Activated CD8-positive, alpha-beta memory T cell treated with anti-CD3 and anti-CD28 coated beads, Interleukin-2, amount 50 U/mL, for 1 hour (primary cell): ENCODE data around the gene TNK2.
"Not testable (repeated sequence)": the region's sequence is repeated elsewhere in the genome, so short reads cannot be mapped to it uniquely, and the experiment has no call there.

Experiments
- DNase-seq: peaks from one replicate; pipeline ENCODE4 v3.0.0-alpha.2; 2020; ENCODE audit errors: extremely low read depth

TNK2 gene

DNA sequence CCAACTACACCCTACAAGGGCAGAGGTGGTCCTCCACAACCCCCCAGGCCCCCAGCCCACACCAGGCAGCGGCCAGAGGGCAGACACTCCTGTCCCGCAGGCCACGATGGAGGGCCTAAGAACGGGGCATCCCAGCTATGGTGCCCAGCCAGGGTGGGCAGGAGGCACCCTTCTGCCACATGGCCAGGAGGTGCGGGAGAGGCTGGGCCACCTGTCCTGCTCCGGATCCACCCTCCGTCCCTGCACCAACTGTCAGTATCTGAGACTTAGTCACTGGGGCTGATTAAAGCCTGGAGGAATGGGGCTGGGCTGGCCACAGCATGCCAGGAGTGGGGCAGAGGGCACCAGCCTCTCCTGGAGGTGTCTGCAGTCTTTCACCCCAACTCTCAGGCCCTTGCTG is 37.9 kb downstream of the TNK2 start:
- no peak for DNase-seq

DNA sequence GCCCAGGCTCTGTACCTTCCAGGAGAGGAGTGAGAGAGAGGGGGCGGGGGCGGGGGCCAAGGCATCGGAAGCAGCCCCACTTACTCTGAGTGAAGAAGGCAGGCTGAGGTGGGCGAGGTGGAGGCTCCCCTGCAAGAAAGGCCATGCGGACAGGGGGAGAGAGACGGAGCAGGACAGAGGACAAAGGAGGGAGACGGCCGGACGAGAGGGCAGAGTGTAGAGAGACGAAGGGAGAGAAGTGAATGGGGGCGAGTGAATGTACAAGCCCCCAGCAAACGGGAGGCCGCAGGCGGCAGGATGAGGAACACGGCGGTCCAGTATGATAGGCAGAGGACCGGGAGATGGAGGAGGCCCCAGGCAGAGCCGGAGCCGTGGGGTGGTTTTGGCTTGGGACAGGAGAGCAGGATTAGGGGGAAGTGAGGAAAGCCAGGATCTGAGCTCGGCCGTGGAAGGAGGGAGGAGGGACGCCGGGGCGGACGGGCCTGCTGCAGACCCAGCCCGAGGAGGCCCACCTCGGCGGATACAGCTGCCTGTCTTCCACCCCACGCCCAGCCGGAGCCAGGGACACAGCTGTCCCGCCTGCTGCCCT is 38.8 kb downstream of the TNK2 start:
- no peak for DNase-seq

DNA sequence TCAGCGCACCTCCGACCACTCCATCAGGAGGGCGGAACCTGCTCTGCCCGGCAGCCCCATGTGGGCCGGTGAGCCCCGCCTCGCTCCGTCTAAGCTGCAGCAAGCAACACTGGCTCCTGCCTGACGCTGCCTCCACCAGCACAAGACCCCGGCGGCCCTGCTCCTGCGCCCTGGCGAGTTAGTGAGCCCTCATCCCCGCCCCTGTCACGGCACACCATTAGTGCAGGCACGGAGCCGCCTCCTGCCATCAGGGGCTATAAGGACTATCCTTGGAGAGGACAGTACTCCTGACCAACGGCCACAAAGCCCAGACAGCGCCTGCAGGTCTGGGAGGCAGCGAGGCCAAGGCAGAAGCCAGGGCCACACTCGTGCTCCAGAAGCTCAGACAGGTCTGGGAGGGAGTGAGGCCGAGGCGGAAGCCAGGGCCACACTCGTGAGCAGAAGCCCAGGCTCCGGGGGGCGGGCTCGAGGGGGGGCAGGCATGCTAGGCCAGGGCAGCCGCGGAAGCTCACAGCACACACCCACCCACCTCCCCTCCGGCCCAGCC is 39.4 kb downstream of the TNK2 start:
- no peak for DNase-seq

DNA sequence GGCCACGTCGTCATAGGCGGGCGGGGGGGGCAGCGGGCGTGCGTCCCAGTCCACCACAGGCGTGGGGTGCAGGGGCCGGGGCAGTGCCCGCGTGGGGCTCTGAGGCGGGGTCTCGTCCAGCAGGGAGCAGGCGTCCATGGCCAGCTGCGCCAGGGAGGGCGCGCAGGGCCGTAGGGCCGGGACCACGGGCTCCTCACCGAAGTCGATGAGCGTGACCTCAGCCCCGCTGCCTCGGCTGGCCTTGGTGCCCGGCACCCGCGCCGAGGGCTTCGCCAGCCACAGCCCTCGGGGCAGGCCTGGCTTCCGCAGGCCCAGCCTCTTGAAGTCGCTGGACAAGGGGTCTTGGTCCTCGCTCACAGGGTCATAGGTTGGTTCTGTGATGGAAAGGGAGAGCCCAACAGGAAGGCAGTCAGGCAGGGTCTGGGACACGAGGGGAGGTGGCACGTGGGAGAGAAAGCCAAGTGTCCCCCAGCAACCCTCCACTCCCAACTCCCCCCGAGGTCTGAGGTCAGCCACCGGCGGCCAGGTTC is 40.0 kb downstream of the TNK2 start:
- DNase-seq, result no peak

DNA sequence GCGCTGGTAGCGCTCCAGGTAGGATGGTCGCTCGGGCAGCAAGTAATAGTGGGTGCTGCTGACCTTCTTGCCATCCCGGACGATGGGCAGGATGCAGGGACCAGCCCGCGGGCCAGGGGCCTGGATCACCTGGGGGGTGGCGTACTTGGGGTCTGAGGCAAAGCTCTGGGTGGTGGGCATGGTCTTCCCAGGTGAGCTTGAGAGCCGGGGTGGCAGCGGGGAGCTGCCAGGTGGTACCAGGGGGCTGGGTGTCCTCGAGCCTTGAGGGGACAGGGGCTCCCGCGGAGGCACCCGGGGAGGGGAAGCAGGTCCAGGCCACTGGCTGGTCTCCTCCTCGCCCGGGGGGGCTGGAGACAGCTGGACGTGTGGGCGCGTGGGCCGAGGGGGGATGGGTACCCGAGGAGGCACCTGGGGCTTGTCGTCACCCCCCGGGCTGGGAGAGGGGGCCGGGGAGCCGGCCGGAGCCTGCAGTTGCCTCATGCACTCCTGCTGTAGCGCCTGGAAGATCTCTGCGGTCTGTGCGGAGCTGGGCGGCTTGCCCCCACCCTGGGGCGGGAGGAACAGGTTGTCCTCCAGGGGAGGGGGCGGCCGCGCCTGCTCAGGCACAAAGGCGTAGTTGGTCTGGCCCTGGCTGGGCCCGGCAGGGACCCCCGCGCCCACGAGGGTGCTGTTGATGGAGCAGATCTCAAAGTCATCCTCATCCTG is 40.6 kb downstream of the TNK2 start:
- no peak for DNase-seq

DNA sequence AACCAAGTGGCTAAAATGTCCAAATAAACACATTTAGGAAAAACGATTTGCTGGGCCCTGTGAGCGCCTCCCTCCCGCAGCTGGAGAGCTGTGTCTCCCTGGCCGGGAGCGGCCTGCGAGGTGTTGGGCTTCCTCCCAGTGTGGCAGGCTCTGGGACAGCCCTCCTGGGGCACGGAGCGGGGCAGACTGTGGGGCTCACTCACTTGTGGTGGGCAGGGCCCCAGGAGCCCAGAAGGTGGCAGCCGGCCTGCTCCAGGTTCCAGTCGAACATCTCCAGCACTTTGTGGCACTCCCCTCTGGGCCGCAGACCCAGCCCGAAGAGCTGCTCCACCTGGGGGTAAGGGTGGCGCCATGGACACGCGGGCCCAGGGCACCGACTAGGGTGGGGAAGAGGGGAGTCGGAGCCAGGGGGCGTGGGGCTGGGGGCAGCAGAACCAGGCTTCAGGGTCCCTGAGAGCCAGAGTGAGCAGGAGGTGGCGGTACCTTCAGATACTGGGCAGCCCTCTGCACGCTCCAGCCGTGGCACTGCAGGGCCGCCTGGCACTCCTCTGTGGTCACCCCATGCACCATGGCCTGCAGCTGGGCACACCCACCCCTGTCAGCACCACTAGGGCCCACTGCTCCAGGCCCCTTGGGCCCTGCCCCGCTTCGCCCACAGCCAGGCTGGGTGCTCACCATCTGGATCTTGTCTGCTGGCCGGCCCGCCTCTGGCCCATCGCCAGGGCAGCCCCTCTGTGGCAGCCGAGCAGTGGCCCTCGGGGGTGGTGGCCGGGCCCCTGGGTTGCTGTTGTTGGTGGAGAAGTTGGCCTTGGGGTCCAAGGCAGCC is 41.5 kb downstream of the TNK2 start:
- no peak for DNase-seq

DNA sequence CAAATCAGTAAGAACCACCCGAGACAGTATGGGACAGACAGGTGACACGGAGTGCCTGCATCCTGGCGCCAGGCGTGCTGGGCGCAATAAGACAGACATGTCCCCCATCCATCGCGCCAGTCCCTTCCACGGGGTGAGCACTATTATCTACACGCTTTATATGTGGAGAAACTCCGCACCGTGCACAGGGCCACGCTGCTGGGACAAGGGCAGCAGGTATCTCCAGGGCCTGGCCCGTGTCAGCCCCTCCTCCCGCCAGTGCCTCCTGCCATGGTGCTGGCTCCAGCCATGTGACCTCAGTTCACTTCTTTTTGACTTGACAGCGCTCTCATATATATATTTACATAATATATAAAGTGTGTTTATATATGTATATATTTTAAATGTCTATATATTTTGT is 42.6 kb downstream of the TNK2 start:
- DNase-seq, result no peak

DNA sequence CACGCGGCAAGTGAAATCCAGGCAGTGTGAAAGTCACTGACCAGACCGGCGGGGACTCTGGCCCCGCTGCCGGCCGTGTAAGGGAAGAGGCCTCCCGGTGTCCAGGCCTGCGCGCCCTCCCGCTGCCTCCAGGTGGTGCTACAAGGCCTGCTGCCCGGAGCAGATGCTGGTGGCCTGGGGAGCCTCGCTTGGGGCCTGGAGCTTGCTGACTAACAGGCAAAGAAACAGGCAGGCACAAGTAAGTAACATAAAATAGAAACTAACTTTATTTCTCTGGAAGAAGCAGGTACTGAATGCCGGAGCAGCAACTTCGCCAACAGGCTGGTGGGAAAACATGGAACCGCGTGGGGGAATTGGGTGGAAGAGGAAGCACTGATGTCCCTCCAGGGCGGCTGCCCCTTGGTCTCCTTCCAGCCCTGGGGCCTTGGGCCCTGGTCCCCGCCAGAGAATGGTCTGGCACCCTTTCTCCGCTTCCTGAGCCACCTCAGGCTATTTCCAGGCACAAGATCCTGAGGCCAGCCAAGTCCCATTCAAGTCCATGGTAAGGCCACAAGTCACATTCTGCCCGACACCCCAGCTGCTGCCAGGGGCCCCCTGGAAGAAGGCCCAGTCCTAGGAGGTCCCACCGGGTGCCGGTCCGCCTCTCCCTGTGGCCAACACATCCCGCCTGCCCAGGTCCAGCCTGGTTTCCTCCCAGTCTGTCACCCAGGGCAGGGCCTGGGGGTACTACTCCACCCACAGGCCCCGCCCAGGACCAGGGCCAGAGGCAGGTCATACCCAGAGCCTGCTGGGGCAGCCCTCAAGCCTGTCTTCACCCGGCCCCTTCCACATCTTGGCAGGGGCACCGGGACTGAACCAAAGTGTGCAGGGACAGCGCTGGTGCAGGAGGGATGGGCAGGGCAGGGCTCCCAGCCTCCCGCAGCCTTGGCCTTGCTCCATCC is 45.0 kb downstream of the TNK2 start:
- DNase-seq, result peak; percentile 7

DNA sequence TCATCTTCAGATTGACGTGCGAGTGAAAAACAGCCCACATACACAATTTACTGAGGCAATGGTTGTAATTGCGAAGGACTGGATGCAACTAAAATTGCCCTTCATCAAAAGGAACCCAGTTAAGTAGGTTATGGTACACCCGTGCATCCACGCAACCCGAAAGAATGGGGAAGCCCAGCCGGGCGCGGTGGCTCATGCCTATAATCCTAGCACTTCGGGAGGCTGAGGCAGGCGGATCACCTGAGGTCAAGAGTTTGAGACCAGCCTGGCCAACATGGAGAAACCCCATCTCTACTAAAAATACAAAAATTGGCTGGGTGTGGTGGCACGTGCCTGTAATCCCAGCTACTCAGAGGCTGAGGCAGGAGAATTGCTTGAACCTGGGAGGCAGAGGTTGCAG is 46.0 kb downstream of the TNK2 start:
- DNase-seq, result not testable (repeated sequence)

DNA sequence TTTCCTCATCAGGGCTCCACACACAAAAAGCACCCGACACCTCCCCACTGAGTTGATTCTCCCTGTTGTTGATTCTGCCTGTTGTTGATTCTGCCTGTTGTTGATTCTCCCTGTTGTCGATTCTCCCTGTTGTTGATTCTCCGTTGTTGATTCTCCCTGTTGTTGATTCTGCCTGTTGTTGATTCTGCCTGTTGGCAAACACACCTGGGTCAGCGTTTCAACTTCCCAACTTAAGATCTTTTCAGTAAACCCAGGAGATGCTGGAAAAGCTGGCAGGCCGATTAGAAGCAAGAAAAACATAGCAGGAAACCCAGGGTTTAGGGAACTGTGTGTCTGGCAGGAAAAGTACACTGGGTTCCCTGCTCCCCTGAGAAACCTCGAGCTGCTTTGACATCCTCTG is 47.9 kb downstream of the TNK2 start:
- no peak for DNase-seq

DNA sequence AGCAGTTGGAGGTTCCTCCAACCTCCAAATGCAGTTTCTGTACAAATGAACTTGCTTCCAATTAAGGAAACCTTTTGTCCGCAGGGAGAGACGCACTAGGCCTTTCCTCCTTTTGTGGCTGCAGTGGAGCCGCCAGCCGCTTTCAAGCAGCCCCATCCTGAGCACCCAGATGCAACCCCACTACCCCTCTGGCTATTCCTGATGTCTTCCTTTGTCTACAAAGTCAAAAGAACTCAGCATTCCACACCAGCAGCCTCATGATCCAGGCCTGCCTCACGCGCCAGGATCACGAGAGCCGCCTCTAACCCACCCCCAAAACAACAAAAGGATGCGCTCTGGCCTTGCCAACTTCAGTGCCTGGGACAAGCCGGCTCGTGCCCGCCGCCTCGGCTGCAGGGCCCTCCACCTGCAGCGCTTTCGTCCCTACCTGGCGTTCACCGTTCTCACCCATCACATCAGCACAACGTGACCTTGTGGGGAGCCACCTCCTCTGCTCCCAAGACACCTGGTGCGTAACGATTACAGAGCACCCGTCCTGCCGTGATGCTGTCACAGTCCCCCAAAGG is 48.4 kb downstream of the TNK2 start:
- no peak for DNase-seq

DNA sequence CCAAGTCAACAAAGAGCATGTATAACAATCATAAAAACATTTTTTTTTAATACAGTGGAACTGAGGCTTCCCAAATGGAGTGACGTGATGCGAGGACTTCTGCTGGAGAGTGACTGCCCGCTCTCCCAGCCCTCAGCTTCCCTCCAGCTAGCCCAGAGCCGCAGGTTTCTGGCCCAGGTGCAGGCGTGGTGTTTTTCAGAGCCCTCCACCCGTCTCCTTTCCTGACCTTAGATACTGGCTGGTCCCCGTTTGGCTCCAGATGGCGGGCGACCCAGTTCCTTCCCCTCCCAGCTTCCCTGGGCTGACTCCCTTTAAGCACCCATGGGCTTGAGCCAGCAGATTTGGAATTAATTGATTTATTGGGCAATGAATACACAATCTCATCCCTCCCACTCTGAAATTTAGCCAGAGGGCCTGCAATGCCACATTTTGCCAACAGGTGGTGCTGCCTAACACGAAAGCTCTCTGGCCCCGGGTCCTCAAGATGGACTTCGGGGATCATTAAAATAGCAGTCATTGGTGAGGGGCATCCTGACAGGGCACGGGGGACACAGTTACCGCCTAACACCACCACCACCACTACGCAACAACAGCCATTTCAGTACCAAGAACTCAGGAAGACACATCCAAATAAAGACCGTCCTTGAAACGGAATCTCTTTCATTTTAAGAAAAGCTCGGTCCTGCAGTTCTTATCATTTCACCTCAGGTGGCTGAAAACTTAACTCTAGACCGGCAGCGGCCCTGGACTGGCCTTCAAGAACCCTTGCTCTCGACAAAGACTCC is 49.1 kb downstream of the TNK2 start:
- peak; percentile 27 for DNase-seq

DNA sequence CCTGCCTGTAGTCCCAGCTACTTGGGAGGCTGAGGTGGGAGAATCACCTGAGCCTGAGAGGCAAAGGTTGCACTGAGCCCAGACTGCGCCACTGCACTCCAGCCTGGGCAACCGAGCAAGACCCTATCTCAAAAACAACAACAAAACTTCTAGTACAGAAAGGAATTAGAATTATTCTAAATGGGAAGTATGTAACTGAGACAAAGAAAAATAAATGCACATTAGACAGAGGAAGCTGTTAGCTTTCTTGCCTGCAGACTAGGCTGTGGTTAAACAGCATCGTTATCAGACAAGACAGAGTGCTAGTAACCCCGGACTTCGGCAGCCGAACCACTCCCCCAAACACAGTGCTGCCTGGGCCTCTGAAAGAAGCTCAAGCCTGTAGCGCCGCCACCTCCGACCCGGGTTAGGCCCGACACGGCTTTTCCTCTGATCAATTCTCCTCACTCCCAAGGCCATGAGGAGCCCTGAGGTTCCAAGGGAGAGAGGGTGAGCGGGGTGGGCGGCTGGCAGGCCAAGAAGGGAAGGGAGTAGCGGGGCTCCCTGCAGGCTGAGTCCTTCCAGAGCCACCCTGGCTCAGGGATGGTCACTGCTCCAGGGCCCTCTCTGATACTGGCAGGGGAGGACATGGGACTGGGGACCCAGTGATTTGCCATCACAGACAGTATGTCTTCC is 51.8 kb downstream of the TNK2 start:
- DNase-seq, result no peak

DNA sequence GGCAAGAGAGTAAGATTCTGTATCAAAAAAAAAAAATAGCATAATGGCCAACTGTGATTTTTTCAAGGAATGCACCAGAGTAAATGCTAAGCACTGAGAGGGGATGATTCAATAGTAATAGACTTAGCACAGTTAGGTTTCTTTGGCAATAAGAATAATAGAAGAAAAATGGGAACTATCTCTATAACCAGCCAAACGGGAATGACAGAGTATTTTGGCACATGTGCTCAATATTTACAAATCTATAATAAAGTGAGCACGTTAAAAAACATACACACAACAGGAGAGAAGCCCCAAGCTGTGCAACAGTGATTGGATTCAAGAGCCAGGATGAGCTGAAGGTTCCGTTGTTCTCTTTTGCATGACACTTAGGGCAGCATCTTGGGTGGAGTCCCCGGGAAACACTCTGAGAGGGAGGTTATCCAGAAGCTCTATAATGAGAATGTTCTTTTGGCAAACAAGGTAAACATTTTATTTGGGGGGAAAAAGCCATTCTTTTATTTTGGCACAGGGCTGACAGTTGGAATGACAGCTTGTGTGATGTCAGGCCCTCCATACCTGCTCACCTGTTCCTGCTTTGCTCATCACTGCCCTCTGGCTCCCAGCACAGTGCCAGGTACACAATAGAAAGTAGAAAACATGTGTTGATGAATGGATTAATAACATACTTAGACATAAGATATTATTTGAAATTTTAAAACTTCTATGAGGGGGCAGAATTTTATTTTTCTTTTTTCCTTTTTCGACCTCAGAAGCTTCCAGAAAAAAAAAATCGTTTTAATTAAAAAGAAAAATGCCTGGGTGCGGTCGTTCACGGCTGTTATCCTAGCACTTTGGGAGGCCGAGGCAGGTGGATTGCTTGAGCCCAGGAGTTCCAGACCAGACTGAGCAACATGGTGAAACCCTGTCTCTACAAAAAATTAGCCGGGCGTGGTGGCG is 52.6 kb downstream of the TNK2 start:
- DNase-seq, result no peak

DNA sequence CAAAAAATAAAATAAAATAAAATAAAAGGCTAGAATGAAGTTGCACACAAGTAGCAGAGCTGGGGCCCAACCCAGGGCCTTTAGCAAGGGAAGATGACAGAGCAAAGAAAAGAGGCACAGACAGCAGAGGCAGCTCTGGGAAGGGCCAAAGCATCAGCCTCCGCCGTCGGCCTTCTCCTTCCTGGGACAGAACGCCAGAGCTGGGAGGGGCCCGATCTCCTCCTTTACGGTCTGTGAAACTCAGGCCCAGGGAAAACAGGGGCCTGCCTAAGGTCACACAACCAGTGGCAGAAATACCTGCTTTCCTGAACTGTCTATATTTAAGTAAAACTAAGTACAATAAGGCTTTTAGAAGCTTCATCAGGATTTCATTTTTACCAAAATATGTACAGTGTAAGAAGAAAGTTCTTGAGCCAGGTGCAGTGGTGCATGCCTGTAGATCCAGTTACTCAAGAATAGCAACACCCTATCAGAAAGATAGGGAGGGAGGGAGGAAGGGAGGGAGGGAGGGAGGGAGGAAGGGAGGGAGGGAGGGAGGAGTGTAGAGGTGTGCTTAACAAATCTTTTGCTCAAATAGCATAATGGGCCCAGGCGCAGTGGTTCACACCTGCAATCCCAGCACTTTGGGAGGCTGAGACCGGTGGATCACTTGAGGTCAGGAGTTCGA is 53.6 kb downstream of the TNK2 start:
- DNase-seq, result no peak

DNA sequence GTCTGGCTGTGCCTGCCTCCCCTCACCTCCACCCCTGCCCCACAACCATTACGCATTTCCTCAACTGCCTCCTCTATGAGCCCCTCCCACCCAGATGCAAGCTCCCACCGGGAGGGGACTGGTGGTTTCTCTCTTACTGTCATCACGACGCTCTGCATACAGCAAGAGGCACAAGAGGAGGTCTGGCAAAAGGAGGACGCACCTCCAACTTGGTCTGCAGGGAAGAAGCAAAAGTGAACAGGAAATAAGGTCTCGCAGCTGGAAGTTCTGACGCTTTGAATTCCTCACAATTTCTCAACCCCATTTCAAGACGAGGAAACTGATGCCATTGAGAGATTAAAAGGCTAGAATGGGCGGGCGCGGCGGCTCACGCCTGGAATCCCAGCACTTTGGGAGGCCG is 54.4 kb downstream of the TNK2 start:
- no peak for DNase-seq

DNA sequence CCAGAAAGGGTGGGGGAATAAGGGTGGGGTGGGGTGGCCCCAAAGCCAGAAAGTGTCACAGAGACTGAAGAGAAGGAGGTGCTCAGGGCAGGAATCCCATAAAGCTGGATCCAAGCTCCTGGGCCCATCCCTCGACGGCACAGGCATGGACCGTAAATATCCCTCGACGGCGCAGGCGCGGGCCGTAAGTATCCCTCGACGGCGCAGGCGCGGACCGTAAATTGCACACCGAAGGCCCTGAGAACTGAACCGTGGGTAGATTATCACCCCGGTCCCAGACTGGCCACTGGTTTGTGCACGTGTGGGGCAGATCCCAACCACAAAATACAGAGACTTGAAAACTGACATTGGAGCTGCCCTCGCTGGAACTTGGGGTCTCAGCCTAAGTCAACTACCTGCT is 55.3 kb downstream of the TNK2 start:
- DNase-seq, result no peak
